Hepatocyte (in vitro differentiated cells): ENCODE results near the gene ST8SIA5. TPM values are rescaled to one million over a fixed set of nuclear protein-coding genes. Genes with fewer than 3 reads are reported as not detected.

Experiments used
- DNase-seq: peaks from one replicate; pipeline ENCODE4 v3.0.0-alpha.2; 2016; ENCODE audit warnings: low spot score
- H2AFZ ChIP-seq: fragments of 200-600 bp; sonication (generic); 2 replicates; pipeline ENCODE4 v1.6.0; 2016; ENCODE audit warnings: antibody characterized with exemption, mild to moderate bottlenecking
- H3K27ac ChIP-seq: fragments of 200-600 bp; sonication (generic); 2 replicates; pipeline ENCODE4 v1.5.1; 2016; ENCODE audit warnings: mild to moderate bottlenecking
- H3K27me3 ChIP-seq: fragments of 200-600 bp; sonication (generic); 2 replicates; pipeline ENCODE4 v1.6.1; 2016
- H3K36me3 ChIP-seq: fragments of 200-600 bp; sonication (generic); replicated peaks from 2 replicates; pipeline ENCODE4 v1.5.1; 2016; ENCODE audit warnings: low read depth; ENCODE audit not compliant: insufficient read depth
- H3K4me1 ChIP-seq: fragments of 200-600 bp; sonication (generic); 2 replicates; pipeline ENCODE4 v1.5.1; 2016; ENCODE audit warnings: mild to moderate bottlenecking, moderate library complexity; ENCODE audit not compliant: insufficient read depth
- H3K4me2 ChIP-seq: fragments of 200-600 bp; sonication (generic); 2 replicates; pipeline ENCODE4 v1.6.0; 2016
- H3K4me3 ChIP-seq: fragments of 200-600 bp; sonication (generic); 2 replicates; pipeline ENCODE4 v1.5.1; 2016; ENCODE audit warnings: mild to moderate bottlenecking
- H3K79me2 ChIP-seq: fragments of 200-600 bp; sonication (generic); 2 replicates; pipeline ENCODE4 v1.6.0; 2017; ENCODE audit warnings: mild to moderate bottlenecking
- H3K9me2 ChIP-seq: fragments of 200-600 bp; sonication (generic); replicated peaks from 2 replicates; pipeline ENCODE4 v1.6.0; 2017; ENCODE audit warnings: mild to moderate bottlenecking; ENCODE audit not compliant: insufficient read depth
- H3K9me3 ChIP-seq: fragments of 200-600 bp; sonication (generic); 2 replicates; pipeline ENCODE4 v1.5.1; 2016; ENCODE audit warnings: low read depth, mild to moderate bottlenecking
- H4K20me1 ChIP-seq: fragments of 200-600 bp; sonication (generic); 2 replicates; pipeline ENCODE4 v1.6.0; 2016; ENCODE audit warnings: mild to moderate bottlenecking; ENCODE audit not compliant: insufficient read depth, poor library complexity, severe bottlenecking
- EZH2 ChIP-seq: fragments of 200-600 bp; sonication (generic); IDR thresholded peaks from 2 replicates; pipeline ENCODE4 v1.6.1; 2016; ENCODE audit warnings: antibody characterized with exemption, mild to moderate bottlenecking, borderline replicate concordance
- EZH2phosphoT487 ChIP-seq: fragments of 200-600 bp; sonication (generic); IDR thresholded peaks from one replicate; pipeline ENCODE4 v1.6.1; 2018; ENCODE audit warnings: antibody characterized with exemption, mild to moderate bottlenecking, low read depth, moderate library complexity; ENCODE audit not compliant: unreplicated experiment, severe bottlenecking
- WGBS: methylation state at CpG from one replicate; pipeline ENCODE4 v1.1.6; 2016; ENCODE audit warnings: low lambda C conversion rate; ENCODE audit errors: missing lambda C conversion rate; 5-methylcytosine and 5-hydroxymethylcytosine counted together
- polyA plus RNA-seq: library from polyadenylated mRNA; unstranded; fragments of >200 nt; fragmentation: Nextera tagmentation; extraction: Ambion mirVana; gene quantifications from 2 replicates; pipeline ENCODE4 v1.2.1, GENCODE V29; 2016
- total RNA-seq: library from RNA; depleted of rRNA; stranded (reverse); fragments of >200 nt; gene quantifications from 2 replicates; pipeline ENCODE4 v1.2.3, GENCODE V29; 2014
- TF ChIP-seq, protein P1 (sequence below): fragments of 200-600 bp; sonication (generic); IDR thresholded peaks from 2 replicates; pipeline ENCODE4 v1.5.1; 2016; ENCODE audit warnings: antibody characterized with exemption, mild to moderate bottlenecking; ENCODE audit not compliant: poor library complexity

Gene ST8SIA5
- total and polyA plus RNA-seq, 2 experiments from 2014 or later = 0.76 TPM; not detected in 1

DNA sequence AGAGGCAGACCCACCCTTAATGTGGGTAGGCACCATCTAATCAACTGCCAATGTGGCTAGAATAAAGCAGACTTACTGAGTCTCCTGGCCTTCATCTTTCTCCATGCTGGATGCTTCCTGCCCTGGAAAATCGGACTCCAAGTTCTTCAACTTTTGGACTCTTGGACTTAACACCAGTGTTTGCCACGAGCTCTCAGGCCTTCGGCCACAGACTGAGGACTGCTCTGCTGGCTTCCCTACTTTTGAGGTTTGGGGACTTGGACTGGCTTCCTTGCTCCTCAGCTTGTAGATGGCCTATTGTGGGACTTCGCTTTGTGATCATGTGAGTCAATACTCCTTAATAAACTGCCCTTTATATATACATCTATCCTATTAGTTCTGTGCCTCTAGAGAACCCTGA, 21.9 kb downstream of the ST8SIA5 start:
- H3K27me3 ChIP-seq = no peaks in the 10 kb centered on the region
- H4K20me1 ChIP-seq = no peaks in the 10 kb centered on the region
- no peaks in the 10 kb centered on the region for H3K79me2 ChIP-seq
- no peaks in the 10 kb centered on the region for H3K36me3 ChIP-seq
- DNase-seq = no peak
- TF ChIP-seq EZH2phosphoT487 (no peak), EZH2 (no peak)
- TF ChIP-seq, protein P1, sequence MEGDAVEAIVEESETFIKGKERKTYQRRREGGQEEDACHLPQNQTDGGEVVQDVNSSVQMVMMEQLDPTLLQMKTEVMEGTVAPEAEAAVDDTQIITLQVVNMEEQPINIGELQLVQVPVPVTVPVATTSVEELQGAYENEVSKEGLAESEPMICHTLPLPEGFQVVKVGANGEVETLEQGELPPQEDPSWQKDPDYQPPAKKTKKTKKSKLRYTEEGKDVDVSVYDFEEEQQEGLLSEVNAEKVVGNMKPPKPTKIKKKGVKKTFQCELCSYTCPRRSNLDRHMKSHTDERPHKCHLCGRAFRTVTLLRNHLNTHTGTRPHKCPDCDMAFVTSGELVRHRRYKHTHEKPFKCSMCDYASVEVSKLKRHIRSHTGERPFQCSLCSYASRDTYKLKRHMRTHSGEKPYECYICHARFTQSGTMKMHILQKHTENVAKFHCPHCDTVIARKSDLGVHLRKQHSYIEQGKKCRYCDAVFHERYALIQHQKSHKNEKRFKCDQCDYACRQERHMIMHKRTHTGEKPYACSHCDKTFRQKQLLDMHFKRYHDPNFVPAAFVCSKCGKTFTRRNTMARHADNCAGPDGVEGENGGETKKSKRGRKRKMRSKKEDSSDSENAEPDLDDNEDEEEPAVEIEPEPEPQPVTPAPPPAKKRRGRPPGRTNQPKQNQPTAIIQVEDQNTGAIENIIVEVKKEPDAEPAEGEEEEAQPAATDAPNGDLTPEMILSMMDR = no peak
- no peaks in the 10 kb centered on the region for H3K9me3 ChIP-seq
- WGBS = 90% methylated on average over 4 of the region's 4 CpGs
- H2AFZ ChIP-seq = no peak overlapping the region
- no peak overlapping the region for H3K4me3 ChIP-seq
- H3K9me2 ChIP-seq = no peaks in the 10 kb centered on the region
- no peaks in the 10 kb centered on the region for H3K4me1 ChIP-seq
- no peak overlapping the region for H3K4me2 ChIP-seq
- H3K27ac ChIP-seq = no peak overlapping the region

DNA sequence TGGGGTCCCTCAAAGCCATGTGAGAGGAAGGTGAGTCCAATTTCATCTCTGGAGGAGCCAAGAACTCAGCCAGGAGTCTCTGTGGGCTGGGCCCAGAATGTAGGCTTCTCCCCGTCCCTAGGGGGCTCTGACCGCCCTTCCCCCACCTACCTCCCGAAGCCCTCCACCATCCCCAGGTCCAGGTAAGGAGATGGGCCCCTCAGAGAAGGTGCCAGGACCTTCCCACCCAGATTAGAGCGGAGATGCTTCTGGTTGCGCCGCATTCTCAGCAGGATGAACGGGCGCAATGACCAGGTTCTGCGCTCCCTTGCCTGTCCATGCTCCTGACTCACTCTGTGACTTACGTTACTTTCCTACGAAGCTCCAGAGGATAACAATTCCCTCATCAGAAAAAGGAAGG, 23.0 kb downstream of the ST8SIA5 start:
- TF ChIP-seq, protein P1 = no peak
- TF ChIP-seq EZH2phosphoT487 (no peak), EZH2 (no peak)
- Histone ChIP-seq H2AFZ (no peak overlapping the region), H3K79me2 (no peaks in the 10 kb centered on the region), H3K4me2 (no peak overlapping the region), H3K27me3 (no peaks in the 10 kb centered on the region), H3K9me2 (no peaks in the 10 kb centered on the region), H3K36me3 (no peaks in the 10 kb centered on the region), H3K27ac (no peak overlapping the region), H3K4me1 (no peaks in the 10 kb centered on the region), H4K20me1 (no peaks in the 10 kb centered on the region), H3K9me3 (no peaks in the 10 kb centered on the region), H3K4me3 (no peak overlapping the region)
- WGBS = 89% methylated on average over 11 of the region's 11 CpGs
- no peak for DNase-seq

DNA sequence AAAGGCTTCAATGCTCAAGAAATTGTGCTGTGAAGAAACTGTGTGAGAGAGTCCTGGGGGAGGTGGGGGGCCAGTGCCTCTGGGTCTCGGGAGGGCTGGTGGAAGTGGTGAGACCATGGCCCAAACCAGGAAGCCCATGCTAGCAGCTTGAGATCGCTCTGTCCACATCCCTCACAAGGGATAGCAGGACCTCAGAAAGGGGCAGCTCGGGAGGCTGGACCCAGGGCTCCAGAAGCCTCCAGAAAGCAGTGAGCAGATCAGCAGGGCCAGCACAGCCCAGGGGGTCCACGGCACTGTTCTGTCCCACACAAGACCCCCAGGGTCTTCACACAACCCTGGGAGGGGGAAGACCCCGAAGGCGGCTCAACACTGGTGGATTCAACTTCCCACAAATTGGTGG, 24.1 kb downstream of the ST8SIA5 start:
- DNase-seq = no peak
- H4K20me1 ChIP-seq = no peaks in the 10 kb centered on the region
- no peak for TF ChIP-seq EZH2
- TF ChIP-seq, protein P1 = no peak
- no peak for TF ChIP-seq EZH2phosphoT487
- H3K4me1 ChIP-seq = no peaks in the 10 kb centered on the region
- no peak overlapping the region for H3K4me3 ChIP-seq
- H3K36me3 ChIP-seq = no peaks in the 10 kb centered on the region
- no peak overlapping the region for H2AFZ ChIP-seq
- no peak overlapping the region for H3K4me2 ChIP-seq
- no peaks in the 10 kb centered on the region for H3K9me3 ChIP-seq
- WGBS = 84% methylated on average over 6 of the region's 6 CpGs
- no peaks in the 10 kb centered on the region for H3K9me2 ChIP-seq
- no peaks in the 10 kb centered on the region for H3K79me2 ChIP-seq
- H3K27ac ChIP-seq = no peak overlapping the region
- no peaks in the 10 kb centered on the region for H3K27me3 ChIP-seq

DNA sequence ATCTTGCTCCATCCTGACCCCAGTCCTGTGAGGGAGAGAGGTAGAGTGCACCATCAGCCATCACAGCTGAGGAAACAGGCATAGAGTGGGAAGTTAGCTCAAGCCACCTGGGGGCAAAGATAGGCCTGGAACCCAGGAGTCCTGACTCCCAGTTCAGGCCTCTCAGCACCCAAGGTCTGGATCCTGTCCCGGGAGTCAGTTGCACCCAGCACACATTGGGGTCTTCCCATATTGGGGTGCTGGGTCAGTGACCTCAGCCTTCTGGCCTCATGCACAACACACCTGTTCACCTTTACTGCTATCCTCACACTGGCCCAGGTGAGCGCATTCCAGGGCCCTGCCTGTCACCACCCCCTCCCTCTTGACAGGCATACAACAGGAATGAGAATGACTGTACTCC, 24.7 kb downstream of the ST8SIA5 start:
- H3K4me1 ChIP-seq = no peaks in the 10 kb centered on the region
- no peak overlapping the region for H3K27ac ChIP-seq
- DNase-seq = no peak
- 91% methylated on average over 2 of the region's 2 CpGs for WGBS
- H3K27me3 ChIP-seq = no peaks in the 10 kb centered on the region
- H4K20me1 ChIP-seq = no peaks in the 10 kb centered on the region
- H3K4me2 ChIP-seq = no peak overlapping the region
- no peak overlapping the region for H3K4me3 ChIP-seq
- TF ChIP-seq EZH2phosphoT487 = no peak
- TF ChIP-seq, protein P1 = no peak
- TF ChIP-seq EZH2 = no peak
- no peaks in the 10 kb centered on the region for H3K9me3 ChIP-seq
- H3K79me2 ChIP-seq = no peaks in the 10 kb centered on the region
- no peak overlapping the region for H2AFZ ChIP-seq
- no peaks in the 10 kb centered on the region for H3K36me3 ChIP-seq
- H3K9me2 ChIP-seq = no peaks in the 10 kb centered on the region
